ENCODE results near the gene PRPSAP1.

PRPSAP1 gene

DNA sequence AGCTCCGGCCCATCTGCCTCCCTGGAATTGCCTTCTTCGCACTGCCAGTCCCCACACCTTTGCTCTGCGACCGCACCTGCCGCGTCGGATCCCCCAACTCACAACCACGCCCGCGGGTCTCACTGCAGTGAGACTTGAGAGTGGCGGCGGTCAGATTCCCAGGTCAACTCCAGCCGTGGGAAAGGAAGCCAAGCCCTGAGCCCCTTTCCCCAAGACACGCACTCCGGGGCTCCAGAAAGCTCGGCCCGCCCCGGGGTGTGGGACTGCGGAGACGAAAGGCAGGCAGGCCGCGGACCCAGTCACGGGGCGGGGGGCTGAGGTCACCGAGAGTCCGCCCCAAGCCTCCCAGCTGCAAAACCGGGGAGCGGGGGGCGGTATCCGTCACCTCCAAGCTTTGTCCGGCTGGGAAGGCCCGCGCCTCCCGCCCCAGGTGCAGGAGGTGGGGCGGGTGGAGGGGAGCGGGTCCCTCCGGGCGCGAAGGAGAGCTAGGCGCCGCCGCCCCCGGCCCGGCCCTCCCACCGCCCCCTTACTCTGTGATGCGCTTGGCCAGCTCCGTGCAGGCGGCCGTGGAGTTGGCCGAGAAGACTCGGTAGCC is 615 bp downstream of the PRPSAP1 start:
- TF ChIP-seq REST (IDR thresholded peaks at IDR 0.05; ENCODE audit: insufficient read depth in 1 of 2, low read depth in 2 of 2, low read length in 2 of 2): no peak
- TF ChIP-seq POLR2AphosphoS5 (IDR thresholded peaks at IDR 0.05; ENCODE audit: low read depth, low read length): no peak
- no peak for TF ChIP-seq TAF1 (IDR thresholded peaks at IDR 0.05; ENCODE audit: borderline replicate concordance, insufficient read depth, low read length)
- TF ChIP-seq FOXP2 (optimal IDR thresholded peaks at IDR 0.05; ENCODE audit: borderline replicate concordance, extremely low read depth, extremely low read length, insufficient read depth): no peak
- TF ChIP-seq SIN3A (IDR thresholded peaks at IDR 0.05; ENCODE audit: borderline replicate concordance, insufficient read depth, low read length): no peak

- TF ChIP-seq TAF1 (IDR thresholded peaks at IDR 0.05; ENCODE audit: borderline replicate concordance, insufficient read depth, low read length) (no peak), POLR2AphosphoS5 (IDR thresholded peaks at IDR 0.05; ENCODE audit: low read depth, low read length) (no peak), SIN3A (IDR thresholded peaks at IDR 0.05; ENCODE audit: borderline replicate concordance, insufficient read depth, low read length) (no peak), REST (IDR thresholded peaks at IDR 0.05; ENCODE audit: insufficient read depth in 1 of 2, low read depth in 2 of 2, low read length in 2 of 2) (no peak), FOXP2 (optimal IDR thresholded peaks at IDR 0.05; ENCODE audit: borderline replicate concordance, extremely low read depth, extremely low read length, insufficient read depth) (no peak)
These were observed 2.1 kb downstream of the PRPSAP1 start for GRCh38 chr17:76351526-76352071.

GRCh38 chr17:76350463-76350862 is 3.3 kb downstream of the PRPSAP1 start:
- no peak for TF ChIP-seq REST (IDR thresholded peaks at IDR 0.05; ENCODE audit: insufficient read depth in 1 of 2, low read depth in 2 of 2, low read length in 2 of 2)
- TF ChIP-seq POLR2AphosphoS5 (IDR thresholded peaks at IDR 0.05; ENCODE audit: low read depth, low read length): no peak
- TF ChIP-seq FOXP2 (optimal IDR thresholded peaks at IDR 0.05; ENCODE audit: borderline replicate concordance, extremely low read depth, extremely low read length, insufficient read depth): no peak
- TF ChIP-seq SIN3A (IDR thresholded peaks at IDR 0.05; ENCODE audit: borderline replicate concordance, insufficient read depth, low read length): no peak
- TF ChIP-seq TAF1 (IDR thresholded peaks at IDR 0.05; ENCODE audit: borderline replicate concordance, insufficient read depth, low read length): no peak

DNA sequence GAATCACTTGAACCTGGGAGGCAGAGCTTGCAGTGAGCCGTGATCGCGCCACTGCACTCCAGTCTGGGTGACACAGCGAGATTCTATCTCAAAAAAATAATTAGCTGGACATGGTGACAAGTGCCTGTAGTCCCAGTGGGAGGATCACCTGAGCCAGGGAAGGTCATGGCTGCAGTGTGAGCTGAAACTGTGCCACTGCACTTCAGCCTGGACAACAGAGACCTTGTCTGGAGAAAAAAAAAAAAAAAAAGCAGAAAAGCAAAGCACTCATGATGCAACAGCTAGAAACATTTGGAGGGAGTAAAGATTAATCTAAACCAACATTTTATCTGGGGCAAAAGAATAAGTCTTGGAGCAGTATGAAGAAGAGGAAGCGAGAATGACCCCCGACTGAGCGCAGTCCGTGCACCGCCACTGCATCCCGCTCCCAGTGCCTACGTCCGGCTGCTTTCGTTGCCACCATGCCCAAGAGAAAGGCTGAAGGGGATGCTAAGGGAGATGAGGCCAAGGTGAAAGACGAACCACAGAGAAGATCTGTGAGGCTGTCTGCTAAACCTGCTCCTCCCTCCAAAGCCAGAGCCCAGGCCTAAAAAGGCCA is 8.2 kb downstream of the PRPSAP1 start:
- TF ChIP-seq SIN3A (IDR thresholded peaks at IDR 0.05; ENCODE audit: borderline replicate concordance, insufficient read depth, low read length): no peak
- TF ChIP-seq REST (IDR thresholded peaks at IDR 0.05; ENCODE audit: insufficient read depth in 1 of 2, low read depth in 2 of 2, low read length in 2 of 2): no peak
- TF ChIP-seq TAF1 (IDR thresholded peaks at IDR 0.05; ENCODE audit: borderline replicate concordance, insufficient read depth, low read length): no peak
- TF ChIP-seq POLR2AphosphoS5 (IDR thresholded peaks at IDR 0.05; ENCODE audit: low read depth, low read length): no peak
- TF ChIP-seq FOXP2 (optimal IDR thresholded peaks at IDR 0.05; ENCODE audit: borderline replicate concordance, extremely low read depth, extremely low read length, insufficient read depth): no peak
